Measurements from ENCODE around the gene TMEM263. TPM values are rescaled to one million over a fixed set of nuclear protein-coding genes. Genes with fewer than 3 reads are reported as not detected.

Gene TMEM263
- total RNA-seq, 1 donor from 2014 or later, result 4.6 TPM

- H3K9me3 Mint-ChIP-seq (ENCODE audit: unreplicated experiment), result peaks cover 3% of the 10 kb centered on the region
These were observed 8.2 kb upstream of the TMEM263 start for GRCh38 chr12:106947461-106947860.

GRCh38 chr12:106950591-106950990 lies 5.1 kb upstream of the TMEM263 start:
- Mint-ChIP-seq H3K36me3 (ENCODE audit: unreplicated experiment) (peaks cover 6% of the 10 kb centered on the region), H3K9me3 (ENCODE audit: unreplicated experiment) (peaks cover 3% of the 10 kb centered on the region), H3K4me1 (ENCODE audit: low read depth, unreplicated experiment) (no peaks in the 10 kb centered on the region), H3K27ac (ENCODE audit: unreplicated experiment) (no peak overlapping the region), H3K27me3 (ENCODE audit: unreplicated experiment) (no peaks in the 10 kb centered on the region), H3K4me3 (ENCODE audit: unreplicated experiment) (no peak overlapping the region)
- no peak for DNase-seq
- no peak for TF ChIP-seq CTCF (IDR thresholded peaks at IDR 0.05; ENCODE audit: partially characterized antibody, unreplicated experiment)

More at GRCh38 chr12:106947461-106947860, 8.2 kb upstream of the TMEM263 start:
- H3K36me3 Mint-ChIP-seq (ENCODE audit: unreplicated experiment), result peaks cover 9% of the 10 kb centered on the region
- H3K27ac Mint-ChIP-seq (ENCODE audit: unreplicated experiment), result no peak overlapping the region
- DNase-seq, result no peak
- no peak for TF ChIP-seq CTCF (IDR thresholded peaks at IDR 0.05; ENCODE audit: partially characterized antibody, unreplicated experiment)
- no peak overlapping the region for H3K4me3 Mint-ChIP-seq (ENCODE audit: unreplicated experiment)
- H3K27me3 Mint-ChIP-seq (ENCODE audit: unreplicated experiment), result no peaks in the 10 kb centered on the region
- H3K4me1 Mint-ChIP-seq (ENCODE audit: low read depth, unreplicated experiment), result no peaks in the 10 kb centered on the region

DNA sequence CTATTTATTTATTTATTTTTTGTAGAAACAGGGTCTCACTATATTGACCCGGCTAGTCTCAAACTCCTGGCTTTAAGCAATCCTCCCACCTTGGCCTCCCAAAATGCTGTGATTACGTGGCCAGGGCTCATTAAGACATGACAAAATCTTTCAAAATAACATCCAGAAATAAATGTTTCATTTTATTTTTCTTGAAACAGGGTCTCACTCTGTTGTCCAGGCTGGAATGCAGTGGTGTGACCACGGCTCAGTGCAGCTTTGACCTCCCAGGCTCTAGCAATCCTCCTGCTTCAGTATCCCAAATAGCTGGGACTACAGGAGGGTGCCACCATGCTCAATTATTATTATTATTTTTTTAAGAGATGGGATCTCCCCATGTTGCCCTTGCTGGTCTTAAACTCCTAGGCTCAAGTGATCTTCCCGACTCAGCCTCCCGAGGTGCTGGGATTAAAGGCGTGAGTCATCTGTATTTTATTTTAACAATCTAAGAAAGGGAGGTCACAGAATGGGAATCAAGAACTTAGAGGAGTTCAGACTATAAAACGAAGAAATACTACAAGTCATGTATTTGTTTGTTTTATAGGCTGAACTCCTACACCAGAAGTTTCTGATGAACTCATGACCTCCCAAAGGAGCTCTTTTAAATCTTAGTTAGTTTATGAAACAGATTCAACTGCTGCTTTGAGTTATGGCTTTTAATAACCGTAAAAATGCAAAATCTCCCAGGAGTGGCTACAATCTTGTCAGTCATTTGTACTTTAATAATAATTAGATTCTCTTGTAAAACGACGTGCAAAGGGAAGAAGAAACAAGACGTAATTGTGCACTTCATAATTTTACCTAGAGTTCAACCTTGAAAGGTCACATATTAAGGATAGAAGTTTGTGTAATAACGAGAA lies 2.1 kb upstream of the TMEM263 start:
- Mint-ChIP-seq H3K9me3 (ENCODE audit: unreplicated experiment) (peaks cover 8% of the 10 kb centered on the region), H3K27me3 (ENCODE audit: unreplicated experiment) (peaks cover 4% of the 10 kb centered on the region), H3K27ac (ENCODE audit: unreplicated experiment) (no peak overlapping the region), H3K36me3 (ENCODE audit: unreplicated experiment) (no peaks in the 10 kb centered on the region), H3K4me3 (ENCODE audit: unreplicated experiment) (no peak overlapping the region), H3K4me1 (ENCODE audit: low read depth, unreplicated experiment) (peaks cover 2% of the 10 kb centered on the region)
- TF ChIP-seq CTCF (IDR thresholded peaks at IDR 0.05; ENCODE audit: partially characterized antibody, unreplicated experiment), result no peak
- DNase-seq, result no peak

GRCh38 chr12:106954462-106955376 lies 988 bp upstream of the TMEM263 start:
- H3K27ac Mint-ChIP-seq (ENCODE audit: unreplicated experiment), result peak overlapping the region; percentile 48
- H3K9me3 Mint-ChIP-seq (ENCODE audit: unreplicated experiment), result peaks cover 8% of the 10 kb centered on the region
- peak; percentile 60 for DNase-seq
- peaks cover 2% of the 10 kb centered on the region for H3K4me1 Mint-ChIP-seq (ENCODE audit: low read depth, unreplicated experiment)
- H3K27me3 Mint-ChIP-seq (ENCODE audit: unreplicated experiment), result peaks cover 4% of the 10 kb centered on the region
- H3K36me3 Mint-ChIP-seq (ENCODE audit: unreplicated experiment), result no peaks in the 10 kb centered on the region
- H3K4me3 Mint-ChIP-seq (ENCODE audit: unreplicated experiment), result peak overlapping the region; percentile 89
- TF ChIP-seq CTCF (IDR thresholded peaks at IDR 0.05; ENCODE audit: partially characterized antibody, unreplicated experiment), result no peak

All from glutamatergic neuron (in vitro differentiated cells).